HCT116 (cell line): ENCODE measurements around the gene RNU2-63P. TPM values are rescaled to one million over a fixed set of nuclear protein-coding genes. Genes with fewer than 3 reads are reported as not detected.
"Not testable (repeated sequence)": the region's sequence is repeated elsewhere in the genome, so short reads cannot be mapped to it uniquely, and the experiment has no call there.

Source experiments
- ATAC-seq: fragments of 200-7000 bp; cut with Tn5 transposase; 2 replicates; pipeline ENCODE4 v1.9.1; 2020; ENCODE audit warnings: mild to moderate bottlenecking, moderate library complexity
- BruUV-seq: library from RNA; stranded (reverse); fragments of 400-500 nt; replicated peaks from 2 replicates; lab custom pipeline; 2021; lab: Mats Ljungman, UMichigan
- CTCF ChIA-PET: fragments of 300-600 bp; sonication (Branson Sonifier 250); formaldehyde crosslinking; loops from one replicate; lab custom pipeline; 2021; ENCODE audit warnings: antibody characterized with exemption; lab: Charles Lee
- POLR2A ChIA-PET: fragments of 300-600, 350-600 bp; sonication (Branson Sonifier 250); formaldehyde crosslinking; loops from one replicate; lab custom pipeline; 2021; ENCODE audit warnings: antibody characterized with exemption; lab: Charles Lee
- RAD21 ChIA-PET, 2 experiments: fragments of 300-600 bp; sonication (Branson Sonifier 250); formaldehyde crosslinking; loops; one replicate each; lab custom pipeline; 2023; ENCODE audit warnings: low total read pairs in 2 of 2; ENCODE audit not compliant: uncharacterized antibody in 2 of 2, unreplicated experiment in 2 of 2, low non-redundant PET in 1 of 2; lab: Charles Lee
- DNase-seq: peaks from one replicate; pipeline ENCODE4 v3.0.0-alpha.2; 2010; ENCODE audit warnings: low read depth, low spot score
- H2AFZ ChIP-seq: fragments of 200-600 bp; shearing (Covaris generic), sonication (generic); 2 replicates; pipeline ENCODE4 v1.6.1; 2017; ENCODE audit warnings: low read depth, mixed run types, mixed read lengths, antibody characterized with exemption, low read length; ENCODE audit not compliant: poor library complexity, severe bottlenecking
- H3K27ac ChIP-seq: 2 replicates; pipeline ENCODE4 v1.5.1; 2012; ENCODE audit warnings: low read depth, low read length
- H3K27me3 ChIP-seq: fragments of 200-600 bp; sonication (generic); 2 replicates; pipeline ENCODE4 v1.6.1; 2016; ENCODE audit warnings: mixed run types, low read length, mixed read lengths; ENCODE audit not compliant: insufficient read depth
- H3K36me3 ChIP-seq, 2 experiments: fragments of 200-500 bp in 1 of 2; fragments of 200-600 bp in 1 of 2; sonication (Bioruptor generic) in 1 of 2; sonication (generic) in 1 of 2; 2 replicates each; pipeline versions ENCODE4 v1.5.1 to v1.6.1; 2014 to 2016; ENCODE audit warnings: low read length in 2 of 2, inconsistent platforms in 1 of 2, mixed read lengths in 1 of 2, mixed run types in 1 of 2; ENCODE audit not compliant: insufficient read depth in 2 of 2, control insufficient read depth in 1 of 2
- H3K4me1 ChIP-seq, 2 experiments: fragments of 200-600 bp in 1 of 2; sonication (generic) in 1 of 2; 2 replicates each; pipeline versions ENCODE4 v1.5.1 to v1.6.1; 2012 to 2017; ENCODE audit warnings: low read length in 2 of 2, inconsistent platforms in 1 of 2, mild to moderate bottlenecking in 1 of 2, mixed read lengths in 1 of 2, mixed run types in 1 of 2, moderate library complexity in 1 of 2; ENCODE audit not compliant: insufficient read depth in 2 of 2, control insufficient read depth in 1 of 2
- H3K4me2 ChIP-seq: fragments of 200-600 bp; sonication (generic); 2 replicates; pipeline ENCODE4 v1.6.1; 2017; ENCODE audit warnings: mixed run types, low read length, mixed read lengths
- H3K4me3 ChIP-seq, 2 experiments: fragments of 200-600 bp in 1 of 2; sonication (generic) in 1 of 2; replicated peaks in 1 of 2; 2 replicates each; pipeline ENCODE4 v1.5.1; 2011 to 2016; ENCODE audit warnings: low read length in 2 of 2, control low read depth in 1 of 2, low read depth in 1 of 2, mild to moderate bottlenecking in 1 of 2, mixed read lengths in 1 of 2, mixed run types in 1 of 2
- H3K79me2 ChIP-seq: fragments of 200-600 bp; sonication (generic); 2 replicates; pipeline ENCODE4 v1.6.1; 2017; ENCODE audit warnings: mild to moderate bottlenecking, mixed run types, low read length, moderate library complexity, mixed read lengths; ENCODE audit not compliant: insufficient read depth
- H3K9ac ChIP-seq: fragments of 200-600 bp; sonication (generic); 2 replicates; pipeline ENCODE4 v1.6.1; 2016; ENCODE audit warnings: low read length, mixed read lengths
- H3K9me2 ChIP-seq: fragments of 200-600 bp; sonication (generic), shearing (Covaris generic); 2 replicates; pipeline ENCODE4 v1.6.1; 2017; ENCODE audit warnings: mixed run types, mild to moderate bottlenecking, moderate library complexity; ENCODE audit not compliant: insufficient read depth
- H3K9me3 ChIP-seq, 2 experiments: fragments of 200-500 bp in 1 of 2; fragments of 200-600 bp in 1 of 2; sonication (Bioruptor generic) in 1 of 2; sonication (generic) in 1 of 2; 2 replicates each; pipeline ENCODE4 v1.6.1; 2014 to 2017; ENCODE audit warnings: low read length in 2 of 2, mixed read lengths in 2 of 2, inconsistent platforms in 1 of 2, low read depth in 1 of 2, mild to moderate bottlenecking in 1 of 2, mixed run types in 1 of 2, moderate library complexity in 1 of 2; ENCODE audit not compliant: control insufficient read depth in 1 of 2, insufficient read depth in 1 of 2
- H4K20me1 ChIP-seq: fragments of 200-600 bp; sonication (generic), shearing (Covaris generic); 2 replicates; pipeline ENCODE4 v1.6.1; 2017; ENCODE audit warnings: mixed run types, mild to moderate bottlenecking, moderate library complexity; ENCODE audit not compliant: insufficient read depth
- CBX3 ChIP-seq: IDR thresholded peaks from 2 replicates; pipeline ENCODE4 v1.6.1; 2012; ENCODE audit warnings: low read depth
- CTCF ChIP-seq, 3 experiments: fragments of 200-600 bp in 1 of 3; sonication (generic) in 1 of 3; IDR thresholded peaks in 2 of 3; conservative IDR thresholded peaks in 1 of 3; 2 replicates each; pipeline ENCODE4 v1.5.1; 2012 to 2017; ENCODE audit warnings: low read depth in 2 of 3, low read length in 2 of 3, antibody characterized with exemption in 1 of 3, borderline replicate concordance in 1 of 3, control low read depth in 1 of 3, mild to moderate bottlenecking in 1 of 3, mixed read lengths in 1 of 3, mixed run types in 1 of 3, moderate library complexity in 1 of 3; ENCODE audit not compliant: insufficient read depth in 1 of 3
- EGR1 ChIP-seq: IDR thresholded peaks from 2 replicates; pipeline ENCODE4 v1.6.1; 2012; ENCODE audit warnings: low read depth
- EZH2phosphoT487 ChIP-seq: fragments of 200-600 bp; IDR thresholded peaks from 2 replicates; pipeline ENCODE4 v1.6.1; 2018; ENCODE audit warnings: antibody characterized with exemption, borderline replicate concordance
- JUND ChIP-seq: IDR thresholded peaks from 2 replicates; pipeline ENCODE4 v1.6.1; 2012
- POLR2A ChIP-seq: IDR thresholded peaks from 2 replicates; pipeline ENCODE4 v1.7.0; 2011; ENCODE audit warnings: borderline replicate concordance; ENCODE audit not compliant: insufficient read depth, insufficient read length; ENCODE audit errors: extremely low read depth
- SIN3A ChIP-seq: IDR thresholded peaks from 2 replicates; pipeline ENCODE4 v1.6.1; 2012; ENCODE audit warnings: low read depth
- SP1 ChIP-seq: IDR thresholded peaks from 2 replicates; pipeline ENCODE4 v1.6.1; 2012; ENCODE audit warnings: low read depth
- SRF ChIP-seq: IDR thresholded peaks from 2 replicates; pipeline ENCODE4 v1.6.1; 2012; ENCODE audit warnings: low read depth
- TCF7L2 ChIP-seq: IDR thresholded peaks from 2 replicates; pipeline ENCODE4 v1.7.0; 2011; ENCODE audit warnings: borderline replicate concordance, inconsistent platforms; ENCODE audit not compliant: insufficient read depth, insufficient read length; ENCODE audit errors: extremely low read depth
- YY1 ChIP-seq: IDR thresholded peaks from 2 replicates; pipeline ENCODE4 v1.6.1; 2011; ENCODE audit warnings: low read length, low read depth, moderate library complexity, mild to moderate bottlenecking; ENCODE audit not compliant: insufficient replicate concordance; ENCODE audit errors: extremely low read depth
- ZBTB33 ChIP-seq: IDR thresholded peaks from 2 replicates; pipeline ENCODE4 v1.6.1; 2011; ENCODE audit warnings: mild to moderate bottlenecking, low read length, moderate library complexity; ENCODE audit not compliant: insufficient replicate concordance; ENCODE audit errors: extremely low read depth
- ZFX ChIP-seq: fragments of 450-650 bp; IDR thresholded peaks from 2 replicates; pipeline ENCODE4 v1.6.1; 2017
- intact Hi-C: fragments of 100-400 bp; cut with micrococcal nuclease; formaldehyde crosslinking; loops from 2 replicates; pipeline ENCODE4 v1.10.0; 2022
- total RNA-seq: library from RNA; stranded (reverse); gene quantifications from one replicate; pipeline ENCODE4 v1.2.1, GENCODE V29; 2021; ENCODE audit not compliant: unreplicated experiment

Gene RNU2-63P
- total RNA-seq, 1 experiment from 2014 or later: 7.4 TPM

GRCh38 chr2:88048541-88048940, 32.2 kb upstream of the RNU2-63P start:
- Histone ChIP-seq H2AFZ (no peak overlapping the region), H3K9me3 (no peaks in the 10 kb centered on the region), H4K20me1 (no peaks in the 10 kb centered on the region), H3K79me2 (peaks cover 7% of the 10 kb centered on the region; the same call in 1 of the 2 replicates), H3K27me3 (no peaks in the 10 kb centered on the region), H3K9ac (no peak overlapping the region), H3K27ac (no peak overlapping the region), H3K9me2 (no peaks in the 10 kb centered on the region), H3K36me3 (no peaks in the 10 kb centered on the region), H3K4me3 (no peak overlapping the region), H3K4me1 (no peaks in the 10 kb centered on the region), H3K4me2 (no peak overlapping the region)
- BruUV-seq: no TSS peak
- no peak for ATAC-seq
- TF ChIP-seq JUND (no peak), YY1 (no peak), POLR2A (no peak), CTCF (IDR thresholded peaks at IDR 0.05 in 2 of 3, conservative IDR thresholded peaks at IDR 0.05 in 1 of 3; ENCODE audit: borderline replicate concordance in 1 of 3, insufficient read depth in 1 of 3, low read depth in 2 of 3, low read length in 2 of 3) (no peak), EGR1 (no peak), SRF (no peak), ZFX (no peak), EZH2phosphoT487 (no peak), ZBTB33 (no peak), TCF7L2 (no peak), CBX3 (no peak), SIN3A (no peak), SP1 (no peak)
- intact Hi-C loops: no loop called here
- POLR2A ChIA-PET: interaction anchor here (1.2 kb wide), 1 partner anchor 32 kb away, joined by 3 read pairs; the partner anchor contains the start of gene RNU2-63P
- CTCF ChIA-PET: interaction anchor here (1.8 to 1.9 kb wide), 2 partner anchors 12 to 111 kb away, joined by 4 to 6 read pairs; no protein-coding TSS in a partner anchor
- no peak for DNase-seq
- RAD21 ChIA-PET: no interaction called here

- H3K9ac ChIP-seq, H4K20me1 ChIP-seq, H3K4me2 ChIP-seq, ATAC-seq, BruUV-seq, H3K36me3 ChIP-seq, DNase-seq, CTCF ChIA-PET, H3K4me3 ChIP-seq, RAD21 ChIA-PET, H3K27me3 ChIP-seq, H3K9me3 ChIP-seq, intact Hi-C loops, H2AFZ ChIP-seq, H3K9me2 ChIP-seq, H3K27ac ChIP-seq, H3K79me2 ChIP-seq: not testable (repeated sequence)
- POLR2A ChIA-PET: interaction anchor here (1.5 kb wide), 1 partner anchor 30 kb away, joined by 5 read pairs; the partner anchor contains the start of gene RNU2-63P
- H3K4me1 ChIP-seq: peaks cover 4 to 10% of the 10 kb centered on the region in 2 experiments
These were observed 29.2 kb upstream of the RNU2-63P start for GRCh38 chr2:88045561-88045960.
